Measurements from ENCODE around the gene PHF5A. TPM values are rescaled to one million over a fixed set of nuclear protein-coding genes. Genes with fewer than 3 reads are reported as not detected.

PHF5A gene
- total RNA-seq, 1 donor from 2014 or later: 114 TPM

DNA sequence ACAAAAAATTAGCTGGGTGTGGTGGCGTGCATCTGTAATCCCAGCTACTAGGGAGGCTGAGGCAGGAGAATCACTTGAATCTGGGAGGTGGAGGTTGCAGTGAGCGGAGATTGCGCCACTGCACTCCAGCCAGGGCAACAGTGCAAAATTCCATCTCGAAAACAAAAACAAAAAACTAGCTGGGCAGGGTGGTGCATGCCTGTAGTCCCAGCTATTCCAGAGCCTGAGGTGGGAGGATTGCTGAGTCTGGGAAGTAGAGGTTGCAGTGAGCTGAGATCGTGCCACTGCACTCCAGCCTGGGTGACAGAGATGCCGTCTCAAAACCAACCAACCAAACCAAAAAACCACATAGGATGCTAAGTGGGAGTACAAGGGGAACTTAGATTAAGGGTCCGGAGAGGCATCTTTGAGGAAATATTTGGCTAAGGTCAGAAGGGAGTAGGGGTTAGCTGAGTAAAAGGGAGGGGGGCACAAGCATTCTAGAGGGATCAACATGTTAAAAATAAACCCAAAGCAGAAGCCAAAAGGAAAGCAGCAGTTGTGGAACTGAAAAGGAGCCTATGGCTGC is 10.2 kb downstream of the PHF5A start:
- H3K9ac ChIP-seq: no peak overlapping the region
- peaks cover 24% of the 10 kb centered on the region for H3F3A ChIP-seq (ENCODE audit: low read depth)
- DNase-seq (ENCODE audit: low spot score): no peak
- no peak overlapping the region for H3K27ac ChIP-seq
- no peak overlapping the region for H3K4me3 Mint-ChIP-seq
- H3K4me2 ChIP-seq: no peak overlapping the region
- H3K27ac Mint-ChIP-seq: no peak overlapping the region
- H3K27me3 ChIP-seq: no peaks in the 10 kb centered on the region
- H3K79me2 ChIP-seq (ENCODE audit: low read depth): no peaks in the 10 kb centered on the region
- peaks cover 13% of the 10 kb centered on the region for H3K36me3 Mint-ChIP-seq
- TF ChIP-seq, protein P1, sequence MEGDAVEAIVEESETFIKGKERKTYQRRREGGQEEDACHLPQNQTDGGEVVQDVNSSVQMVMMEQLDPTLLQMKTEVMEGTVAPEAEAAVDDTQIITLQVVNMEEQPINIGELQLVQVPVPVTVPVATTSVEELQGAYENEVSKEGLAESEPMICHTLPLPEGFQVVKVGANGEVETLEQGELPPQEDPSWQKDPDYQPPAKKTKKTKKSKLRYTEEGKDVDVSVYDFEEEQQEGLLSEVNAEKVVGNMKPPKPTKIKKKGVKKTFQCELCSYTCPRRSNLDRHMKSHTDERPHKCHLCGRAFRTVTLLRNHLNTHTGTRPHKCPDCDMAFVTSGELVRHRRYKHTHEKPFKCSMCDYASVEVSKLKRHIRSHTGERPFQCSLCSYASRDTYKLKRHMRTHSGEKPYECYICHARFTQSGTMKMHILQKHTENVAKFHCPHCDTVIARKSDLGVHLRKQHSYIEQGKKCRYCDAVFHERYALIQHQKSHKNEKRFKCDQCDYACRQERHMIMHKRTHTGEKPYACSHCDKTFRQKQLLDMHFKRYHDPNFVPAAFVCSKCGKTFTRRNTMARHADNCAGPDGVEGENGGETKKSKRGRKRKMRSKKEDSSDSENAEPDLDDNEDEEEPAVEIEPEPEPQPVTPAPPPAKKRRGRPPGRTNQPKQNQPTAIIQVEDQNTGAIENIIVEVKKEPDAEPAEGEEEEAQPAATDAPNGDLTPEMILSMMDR (IDR thresholded peaks at IDR 0.05): no peak
- no peak for TF ChIP-seq EZH2 (IDR thresholded peaks at IDR 0.05)
- H4K20me1 ChIP-seq (ENCODE audit: low read depth): no peaks in the 10 kb centered on the region
- H2AFZ ChIP-seq (replicated peaks): no peak overlapping the region
- no peaks in the 10 kb centered on the region for H3K4me1 ChIP-seq
- no peaks in the 10 kb centered on the region for H3K9me3 Mint-ChIP-seq
- no peak overlapping the region for H3K4me3 ChIP-seq
- H3K9me3 ChIP-seq (ENCODE audit: low read depth): no peaks in the 10 kb centered on the region
- H3K27me3 Mint-ChIP-seq (ENCODE audit: insufficient read depth, low read depth): peaks cover 3% of the 10 kb centered on the region
- peaks cover 5% of the 10 kb centered on the region for H3K36me3 ChIP-seq
- no peaks in the 10 kb centered on the region for H3K4me1 Mint-ChIP-seq

DNA sequence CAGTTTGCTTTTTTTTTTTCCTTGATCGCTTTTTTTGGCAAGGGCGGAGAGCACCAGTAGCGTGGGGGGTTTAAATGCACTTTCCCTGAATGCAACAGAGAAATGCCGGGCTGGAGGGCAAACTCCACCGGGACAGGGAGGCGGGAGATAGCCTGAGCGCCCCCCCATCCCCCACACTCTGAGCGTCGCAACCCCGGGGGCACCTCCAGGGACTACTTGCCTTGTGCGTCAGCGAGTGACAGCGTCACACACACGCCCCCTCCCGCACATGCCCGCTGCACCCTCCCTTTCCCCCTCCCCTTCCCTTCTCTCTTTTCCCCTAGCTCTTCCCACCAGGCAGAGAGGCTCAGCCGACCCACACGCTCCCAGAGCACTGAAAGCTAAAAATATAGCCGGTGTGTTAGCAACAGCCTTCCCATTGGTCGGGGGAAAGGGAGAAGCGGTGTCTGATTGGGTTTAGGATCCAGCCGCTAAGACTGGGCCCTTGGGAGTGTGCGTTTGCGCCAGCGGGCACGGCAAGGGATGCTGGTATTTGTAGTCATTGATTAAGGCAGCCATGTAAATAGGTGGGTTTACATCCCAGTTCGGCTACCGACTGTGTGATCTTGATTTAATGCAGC is 20.2 kb downstream of the PHF5A start:
- Histone ChIP-seq H3K27me3 (no peaks in the 10 kb centered on the region), H3K4me1 (peaks cover 3% of the 10 kb centered on the region), H3K27ac (peak overlapping the region; percentile 96), H3K36me3 (no peaks in the 10 kb centered on the region), H3K4me2 (peak overlapping the region; percentile 81), H3F3A (ENCODE audit: low read depth) (peaks cover 34% of the 10 kb centered on the region), H3K9me3 (ENCODE audit: low read depth) (no peaks in the 10 kb centered on the region), H3K79me2 (ENCODE audit: low read depth) (peaks cover 54% of the 10 kb centered on the region), H3K9ac (peak overlapping the region; percentile 67), H2AFZ (replicated peaks) (peak overlapping the region; percentile 60), H3K4me3 (peak overlapping the region; percentile 96), H4K20me1 (ENCODE audit: low read depth) (peaks cover 24% of the 10 kb centered on the region)
- no peak for TF ChIP-seq EZH2 (IDR thresholded peaks at IDR 0.05)
- TF ChIP-seq EZH2phosphoT487 (IDR thresholded peaks at IDR 0.05): no peak
- TF ChIP-seq, protein P1 (IDR thresholded peaks at IDR 0.05): no peak
- Mint-ChIP-seq H3K4me1 (peaks cover 22% of the 10 kb centered on the region), H3K27me3 (ENCODE audit: insufficient read depth, low read depth) (peaks cover 10% of the 10 kb centered on the region), H3K9me3 (no peaks in the 10 kb centered on the region), H3K4me3 (peak overlapping the region; percentile 100), H3K27ac (peak overlapping the region; percentile 97), H3K36me3 (peaks cover 3% of the 10 kb centered on the region)
- peak; percentile 98 for DNase-seq (ENCODE audit: low spot score)

DNA sequence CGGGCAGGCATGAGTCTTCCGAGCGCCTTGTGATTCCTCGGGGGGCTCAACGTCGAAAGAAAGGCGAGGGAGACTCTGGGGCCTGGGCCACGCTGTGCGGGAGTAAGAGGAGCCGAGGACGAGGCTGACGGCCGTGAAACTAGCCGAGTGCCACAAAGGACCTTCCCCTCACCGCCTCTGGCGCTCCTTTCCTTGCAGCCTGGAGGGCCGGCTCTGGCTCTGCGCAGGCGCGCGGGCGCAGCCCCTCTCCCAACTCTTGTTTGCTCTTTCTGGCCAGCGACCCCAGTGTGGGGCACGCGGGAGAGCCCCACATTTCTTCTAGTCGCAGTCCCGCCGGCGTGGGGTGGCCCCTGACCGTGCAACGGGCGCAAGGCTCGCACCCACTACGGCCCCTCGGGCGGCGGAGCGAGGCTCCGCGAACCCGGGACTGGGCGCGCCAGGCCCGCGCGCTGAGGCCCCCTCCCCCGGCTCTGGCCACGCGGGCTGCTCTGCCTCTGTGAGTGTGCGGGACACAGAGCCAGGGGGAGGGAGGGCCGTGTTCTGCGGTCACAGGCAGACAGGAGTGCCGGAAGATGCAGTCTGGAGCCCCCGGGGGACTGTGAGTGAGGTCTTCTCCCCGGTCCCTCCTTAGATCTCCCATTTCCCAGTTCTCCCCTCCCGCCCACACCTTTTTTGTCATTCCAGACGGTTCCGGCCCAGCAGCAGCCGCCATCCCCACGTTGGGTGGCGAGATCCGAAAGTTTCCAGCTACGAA is 20.9 kb downstream of the PHF5A start:
- TF ChIP-seq EZH2 (IDR thresholded peaks at IDR 0.05) (no peak), EZH2phosphoT487 (IDR thresholded peaks at IDR 0.05) (no peak)
- TF ChIP-seq, protein P1 (IDR thresholded peaks at IDR 0.05): no peak
- H3K27me3 ChIP-seq: no peaks in the 10 kb centered on the region
- peaks cover 41% of the 10 kb centered on the region for H3F3A ChIP-seq (ENCODE audit: low read depth)
- Mint-ChIP-seq H3K27ac (peak overlapping the region; percentile 99), H3K9me3 (no peaks in the 10 kb centered on the region), H3K27me3 (ENCODE audit: insufficient read depth, low read depth) (peaks cover 10% of the 10 kb centered on the region), H3K4me3 (peak overlapping the region; percentile 100), H3K4me1 (peaks cover 27% of the 10 kb centered on the region), H3K36me3 (peaks cover 6% of the 10 kb centered on the region)
- peak overlapping the region; percentile 96 for H3K27ac ChIP-seq
- H3K4me2 ChIP-seq: peak overlapping the region; percentile 81
- H4K20me1 ChIP-seq (ENCODE audit: low read depth): peaks cover 31% of the 10 kb centered on the region
- no peaks in the 10 kb centered on the region for H3K36me3 ChIP-seq
- H3K9ac ChIP-seq: peak overlapping the region; percentile 67
- H3K79me2 ChIP-seq (ENCODE audit: low read depth): peaks cover 60% of the 10 kb centered on the region
- DNase-seq (ENCODE audit: low spot score): peak; percentile 90
- peaks cover 3% of the 10 kb centered on the region for H3K4me1 ChIP-seq
- peak overlapping the region; percentile 96 for H3K4me3 ChIP-seq
- no peak overlapping the region for H2AFZ ChIP-seq (replicated peaks)
- H3K9me3 ChIP-seq (ENCODE audit: low read depth): no peaks in the 10 kb centered on the region

All from neural progenitor cell (in vitro differentiated cells).